WI38 (cell line): ENCODE measurements around the gene AP5Z1.

Experiments
- H3K4me3 ChIP-seq: 2 replicates; pipeline ENCODE4 v1.5.1; 2011; ENCODE audit warnings: low read depth, mild to moderate bottlenecking, control low read depth, low read length
- CTCF ChIP-seq: IDR thresholded peaks from 2 replicates; pipeline ENCODE4 v1.5.1; 2012; ENCODE audit warnings: low read depth, mild to moderate bottlenecking, control low read depth, low read length

AP5Z1 gene

GRCh38 chr7:4775250-4775847 is at the start of gene AP5Z1:
Gene AP5Z1 (plus strand): TSS chr7:4775623. CDS start chr7:4775716, 93 bp downstream.
- no peak for TF ChIP-seq CTCF
- peak within 1 kb of the TSS; percentile 79 for H3K4me3 ChIP-seq

GRCh38 chr7:4725850-4726450 is 49.5 kb upstream of the AP5Z1 start:
- TF ChIP-seq CTCF, result no peak
- peak overlapping the region; percentile 65 for H3K4me3 ChIP-seq

GRCh38 chr7:4726566-4726965 is 48.9 kb upstream of the AP5Z1 start:
- no peak for TF ChIP-seq CTCF
- no peak overlapping the region for H3K4me3 ChIP-seq

GRCh38 chr7:4727914-4728705 is 47.3 kb upstream of the AP5Z1 start:
- no peak for TF ChIP-seq CTCF
- no peak overlapping the region for H3K4me3 ChIP-seq

- no peak for TF ChIP-seq CTCF
- H3K4me3 ChIP-seq, result no peak overlapping the region
These were observed 46.2 kb upstream of the AP5Z1 start for GRCh38 chr7:4729266-4729665.

GRCh38 chr7:4730276-4730675 is 45.1 kb upstream of the AP5Z1 start:
- no peak for TF ChIP-seq CTCF
- H3K4me3 ChIP-seq, result no peak overlapping the region

- H3K4me3 ChIP-seq, result no peak overlapping the region
- no peak for TF ChIP-seq CTCF
These were observed 44.5 kb upstream of the AP5Z1 start for GRCh38 chr7:4730971-4731370.
